GM18508 (cell line): ENCODE results near the gene IL12RB2.
A peak's percentile ranks its signal among the peaks of the same experiment; 100 is the strongest.

Source experiments
- ATAC-seq: cut with Tn5 transposase; IDR thresholded peaks from one replicate; pipeline ENCODE4 v1.9.1; 2021; ENCODE audit warnings: moderate number of reproducible peaks; ENCODE audit not compliant: insufficient read depth, unreplicated experiment

Gene IL12RB2

GRCh38 chr1:67312615-67313014 is 4.9 kb downstream of the IL12RB2 start:
- no peak for ATAC-seq

GRCh38 chr1:67313934-67314671 is 6.4 kb downstream of the IL12RB2 start:
- no peak for ATAC-seq

GRCh38 chr1:67314696-67315095 is 7.0 kb downstream of the IL12RB2 start:
- ATAC-seq: no peak

- ATAC-seq: no peak
These were observed 8.7 kb downstream of the IL12RB2 start for GRCh38 chr1:67316180-67316902.

GRCh38 chr1:67316918-67317317 is 9.2 kb downstream of the IL12RB2 start:
- no peak for ATAC-seq

GRCh38 chr1:67317803-67318202 is 10.1 kb downstream of the IL12RB2 start:
- no peak for ATAC-seq

GRCh38 chr1:67322442-67322841 is 14.8 kb downstream of the IL12RB2 start:
- ATAC-seq: no peak

- no peak for ATAC-seq
These were observed 15.4 kb downstream of the IL12RB2 start for GRCh38 chr1:67323087-67323486.

GRCh38 chr1:67324068-67324467 is 16.4 kb downstream of the IL12RB2 start:
- ATAC-seq: no peak

GRCh38 chr1:67327864-67328466 is 20.3 kb downstream of the IL12RB2 start:
- no peak for ATAC-seq

GRCh38 chr1:67332653-67333529 is 25.2 kb downstream of the IL12RB2 start:
- peak; percentile 95 for ATAC-seq

- no peak for ATAC-seq
These were observed 25.9 kb downstream of the IL12RB2 start for GRCh38 chr1:67333603-67334002.

- ATAC-seq: no peak
These were observed 27.7 kb downstream of the IL12RB2 start for GRCh38 chr1:67335411-67335810.

GRCh38 chr1:67336157-67336556 is 28.5 kb downstream of the IL12RB2 start:
- ATAC-seq: no peak

- ATAC-seq: no peak
These were observed 29.1 kb downstream of the IL12RB2 start for GRCh38 chr1:67336783-67337182.

- ATAC-seq: no peak
These were observed 31.0 kb downstream of the IL12RB2 start for GRCh38 chr1:67338642-67339041.

GRCh38 chr1:67339623-67340343 is 32.1 kb downstream of the IL12RB2 start:
- ATAC-seq: no peak

GRCh38 chr1:67342076-67342890 is 34.6 kb downstream of the IL12RB2 start:
- ATAC-seq: peak; percentile 32

- ATAC-seq: no peak
These were observed 37.9 kb downstream of the IL12RB2 start for GRCh38 chr1:67345556-67345955.
